Nephron progenitor cell (in vitro differentiated cells): ENCODE data around the gene OAS1.

ENCODE experiments used
- DNase-seq: peaks from one replicate; pipeline ENCODE4 v3.0.0; 2021
- H3K27ac Mint-ChIP-seq: 2 replicates; pipeline ENCODE4 v1.8.0; 2021; ENCODE audit warnings: mild to moderate bottlenecking, moderate library complexity, mixed read lengths
- H3K27me3 Mint-ChIP-seq: 2 replicates; pipeline ENCODE4 v1.8.0; 2021; ENCODE audit warnings: mild to moderate bottlenecking, low read depth, mixed read lengths; ENCODE audit not compliant: poor library complexity
- H3K36me3 Mint-ChIP-seq: 2 replicates; pipeline ENCODE4 v1.8.0; 2021; ENCODE audit warnings: low read depth, mixed read lengths
- H3K4me1 Mint-ChIP-seq: 2 replicates; pipeline ENCODE4 v1.8.0; 2021; ENCODE audit warnings: mixed read lengths
- H3K4me3 Mint-ChIP-seq: 2 replicates; pipeline ENCODE4 v1.8.0; 2021; ENCODE audit warnings: mild to moderate bottlenecking, moderate library complexity, mixed read lengths
- H3K9me3 Mint-ChIP-seq: 2 replicates; pipeline ENCODE4 v1.8.0; 2021; ENCODE audit warnings: mild to moderate bottlenecking, moderate library complexity, mixed read lengths
- CTCF ChIP-seq: fragments of 200-600 bp; sonication (generic); IDR thresholded peaks from 2 replicates; pipeline ENCODE4 v1.5.0; 2021; ENCODE audit warnings: antibody characterized with exemption

Gene OAS1

GRCh38 chr12:112906712-112907414, at the start of gene OAS1:
Gene OAS1, plus strand, starts transcription at chr12:112906962. Its CDS starts 78 bp downstream, at chr12:112907040.
- no peak for DNase-seq
- H3K36me3 Mint-ChIP-seq, result no peaks in the 10 kb centered on the region
- H3K4me3 Mint-ChIP-seq, result no peak within 1 kb of the TSS
- TF ChIP-seq CTCF, result no peak
- H3K27me3 Mint-ChIP-seq, result peaks cover 33% of the 10 kb centered on the region
- H3K9me3 Mint-ChIP-seq, result peaks cover 32% of the 10 kb centered on the region
- H3K4me1 Mint-ChIP-seq, result peaks cover 9% of the 10 kb centered on the region
- peak within 1 kb of the TSS; percentile 43 for H3K27ac Mint-ChIP-seq

GRCh38 chr12:112859291-112859690, 47.5 kb upstream of the OAS1 start:
- no peaks in the 10 kb centered on the region for H3K4me1 Mint-ChIP-seq
- TF ChIP-seq CTCF, result no peak
- no peak overlapping the region for H3K4me3 Mint-ChIP-seq
- H3K27me3 Mint-ChIP-seq, result peaks cover 50% of the 10 kb centered on the region
- H3K27ac Mint-ChIP-seq, result no peak overlapping the region
- DNase-seq, result no peak
- no peaks in the 10 kb centered on the region for H3K9me3 Mint-ChIP-seq
- no peaks in the 10 kb centered on the region for H3K36me3 Mint-ChIP-seq

- no peak for TF ChIP-seq CTCF
- peaks cover 51% of the 10 kb centered on the region for H3K27me3 Mint-ChIP-seq
- no peaks in the 10 kb centered on the region for H3K36me3 Mint-ChIP-seq
- no peak overlapping the region for H3K27ac Mint-ChIP-seq
- H3K4me3 Mint-ChIP-seq, result no peak overlapping the region
- DNase-seq, result no peak
- H3K9me3 Mint-ChIP-seq, result no peaks in the 10 kb centered on the region
- H3K4me1 Mint-ChIP-seq, result no peaks in the 10 kb centered on the region
These were observed 46.6 kb upstream of the OAS1 start for GRCh38 chr12:112860181-112860580.

GRCh38 chr12:112861284-112861683, 45.5 kb upstream of the OAS1 start:
- H3K36me3 Mint-ChIP-seq, result no peaks in the 10 kb centered on the region
- H3K9me3 Mint-ChIP-seq, result no peaks in the 10 kb centered on the region
- H3K4me1 Mint-ChIP-seq, result no peaks in the 10 kb centered on the region
- peaks cover 53% of the 10 kb centered on the region for H3K27me3 Mint-ChIP-seq
- DNase-seq, result no peak
- no peak for TF ChIP-seq CTCF
- H3K27ac Mint-ChIP-seq, result no peak overlapping the region
- H3K4me3 Mint-ChIP-seq, result no peak overlapping the region

GRCh38 chr12:112862636-112863290, 44.0 kb upstream of the OAS1 start:
- DNase-seq, result no peak
- Mint-ChIP-seq H3K36me3 (no peaks in the 10 kb centered on the region), H3K9me3 (no peaks in the 10 kb centered on the region), H3K4me3 (no peak overlapping the region), H3K4me1 (no peaks in the 10 kb centered on the region), H3K27ac (no peak overlapping the region), H3K27me3 (peaks cover 64% of the 10 kb centered on the region)
- no peak for TF ChIP-seq CTCF
